CD14-positive monocyte (primary cell): ENCODE measurements around the gene COL4A2. TPM values are rescaled to one million over a fixed set of nuclear protein-coding genes. Genes with fewer than 3 reads are reported as not detected.

Source experiments
- DNase-seq, 3 donors: peaks; one replicate each; pipeline ENCODE4 v3.0.0-alpha.2; 2011 to 2022
- H2AFZ ChIP-seq: 2 replicates; pipeline ENCODE4 v1.6.0; 2012; ENCODE audit warnings: mild to moderate bottlenecking, low read depth, low read length, inconsistent platforms; ENCODE audit not compliant: insufficient read depth, poor library complexity, severe bottlenecking
- H3K27ac ChIP-seq, 2 donors: 1 replicate in 1 of 2; 2 replicates in 1 of 2; pipeline ENCODE4 v1.5.1; 2012 to 2013; ENCODE audit warnings: low read length in 2 of 2, control low read depth in 1 of 2, inconsistent platforms in 1 of 2, low read depth in 1 of 2, mild to moderate bottlenecking in 1 of 2
- H3K27me3 ChIP-seq, 2 donors: one replicate each; pipeline versions ENCODE4 v1.6.0 to v1.6.1; 2011 to 2013; ENCODE audit warnings: low read length in 2 of 2; ENCODE audit not compliant: control insufficient read depth in 2 of 2, insufficient read depth in 2 of 2
- H3K36me3 ChIP-seq, 2 donors: replicated peaks in 1 of 2; 1 replicate in 1 of 2; 2 replicates in 1 of 2; pipeline versions ENCODE4 v1.5.1 to v1.6.1; 2012 to 2013; ENCODE audit warnings: low read length in 2 of 2, control low read depth in 1 of 2, inconsistent platforms in 1 of 2, mild to moderate bottlenecking in 1 of 2; ENCODE audit not compliant: insufficient read depth in 2 of 2, control insufficient read depth in 1 of 2
- H3K4me1 ChIP-seq, 2 donors: 1 replicate in 1 of 2; 2 replicates in 1 of 2; pipeline versions ENCODE4 v1.5.1 to v1.6.1; 2012 to 2013; ENCODE audit warnings: low read length in 2 of 2, control low read depth in 1 of 2, inconsistent platforms in 1 of 2, mild to moderate bottlenecking in 1 of 2, moderate library complexity in 1 of 2; ENCODE audit not compliant: insufficient read depth in 2 of 2, control insufficient read depth in 1 of 2
- H3K4me2 ChIP-seq: replicated peaks from 2 replicates; pipeline ENCODE3; 2012; ENCODE audit warnings: low read length, moderate library complexity, mild to moderate bottlenecking; ENCODE audit not compliant: poor library complexity, severe bottlenecking; ENCODE audit errors: extremely low read depth
- H3K4me3 ChIP-seq, 3 experiments: fragments of 200-600 bp in 1 of 3; sonication (generic) in 1 of 3; replicated peaks in 1 of 3; 1 replicate in 2 of 3; 2 replicates in 1 of 3; pipeline ENCODE4 v1.5.1; 2011 to 2013; ENCODE audit warnings: low read length in 3 of 3, mild to moderate bottlenecking in 3 of 3, control low read depth in 2 of 3, low read depth in 2 of 3, inconsistent platforms in 1 of 3, moderate library complexity in 1 of 3
- H3K79me2 ChIP-seq: 2 replicates; pipeline ENCODE4 v1.6.0; 2012; ENCODE audit warnings: mild to moderate bottlenecking, control low read depth, inconsistent platforms, low read length, moderate library complexity; ENCODE audit not compliant: insufficient read depth
- H3K9ac ChIP-seq: 2 replicates; pipeline ENCODE4 v1.6.0; 2017; ENCODE audit warnings: low read length, mild to moderate bottlenecking; ENCODE audit not compliant: insufficient read depth, poor library complexity, severe bottlenecking
- H3K9me3 ChIP-seq, 2 donors: replicated peaks in 1 of 2; 1 replicate in 1 of 2; 2 replicates in 1 of 2; pipeline versions ENCODE4 v1.5.1 to v1.6.1; 2012 to 2013; ENCODE audit warnings: low read length in 2 of 2, control low read depth in 1 of 2; ENCODE audit not compliant: control insufficient read depth in 1 of 2, insufficient read depth in 1 of 2
- H4K20me1 ChIP-seq: 2 replicates; pipeline ENCODE4 v1.6.0; 2012; ENCODE audit warnings: mild to moderate bottlenecking, low read length, control low read depth, moderate library complexity; ENCODE audit not compliant: insufficient read depth
- H3K27ac Mint-ChIP-seq, 7 donors: one replicate each; pipeline ENCODE4 v1.8.0; 2020; ENCODE audit warnings: mild to moderate bottlenecking in 7 of 7, mixed read lengths in 7 of 7, moderate library complexity in 6 of 7, inconsistent platforms in 2 of 7
- H3K27me3 Mint-ChIP-seq, 3 donors: one replicate each; pipeline ENCODE4 v1.8.0; 2021 to 2022; ENCODE audit warnings: low read depth in 3 of 3, mild to moderate bottlenecking in 3 of 3, mixed read lengths in 3 of 3, moderate library complexity in 3 of 3, inconsistent platforms in 1 of 3
- H3K36me3 Mint-ChIP-seq, 2 donors: one replicate each; pipeline ENCODE4 v1.8.0; 2020; ENCODE audit warnings: mixed read lengths in 2 of 2, inconsistent platforms in 1 of 2, mild to moderate bottlenecking in 1 of 2
- H3K4me1 Mint-ChIP-seq: one replicate; pipeline ENCODE4 v1.8.0; 2020; ENCODE audit warnings: mild to moderate bottlenecking, mixed read lengths
- H3K4me3 Mint-ChIP-seq, 2 donors: one replicate each; pipeline ENCODE4 v1.8.0; 2020; ENCODE audit warnings: mild to moderate bottlenecking in 2 of 2, mixed read lengths in 2 of 2, moderate library complexity in 1 of 2
- H3K9me3 Mint-ChIP-seq, 7 donors: one replicate each; pipeline ENCODE4 v1.8.0; 2020 to 2022; ENCODE audit warnings: mixed read lengths in 7 of 7, mild to moderate bottlenecking in 6 of 7, moderate library complexity in 6 of 7, inconsistent platforms in 2 of 7
- CTCF ChIP-seq: fragments of 200-600 bp; IDR thresholded peaks from one replicate; pipeline ENCODE4 v1.8.0; 2022; ENCODE audit warnings: antibody characterized with exemption, mild to moderate bottlenecking
- WGBS: methylation state at CpG from one replicate; pipeline ENCODE4 v1.1.5; 2013; ENCODE audit warnings: missing lambda C conversion rate; ENCODE audit not compliant: insufficient coverage; 5-methylcytosine and 5-hydroxymethylcytosine counted together
- intact Hi-C, 2 donors: fragments of 100-400 bp; cut with micrococcal nuclease; formaldehyde crosslinking; loops; one replicate each; pipeline versions ENCODE4 v1.15.0 to v1.15.1; 2023
- polyA plus RNA-seq, 3 donors: library from polyadenylated mRNA; depleted of rRNA in 1 of 3; unstranded in 2 of 3; stranded (reverse) in 1 of 3; fragments of 300-500 nt in 2 of 3; fragments of >200 nt in 1 of 3; fragmentation: Illumina TruSeq in 2 of 3; gene quantifications; 1 replicate in 2 of 3; 2 replicates in 1 of 3; pipeline ENCODE4 v1.2.3, GENCODE V29; 2012 to 2021

The COL4A2 gene
- polyA plus RNA-seq, 3 donors, result not detected

DNA sequence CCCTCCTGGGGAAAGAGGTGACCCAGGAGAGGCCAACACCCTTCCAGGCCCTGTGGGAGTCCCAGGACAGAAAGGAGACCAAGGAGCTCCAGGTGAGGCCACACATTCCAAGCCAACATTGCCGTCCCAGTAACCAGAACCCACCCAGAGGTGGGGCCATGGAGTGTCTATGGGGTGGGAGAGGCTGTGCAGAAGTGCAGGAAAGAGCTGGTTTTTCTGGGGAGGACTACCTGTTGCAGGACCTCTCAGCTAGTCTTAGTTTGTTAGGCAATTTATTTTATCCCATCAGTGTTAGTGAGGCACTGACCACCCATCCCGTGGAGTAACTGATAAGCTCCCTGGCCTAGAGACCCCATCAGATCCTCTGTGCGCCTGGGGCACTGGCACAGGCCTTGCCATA lies 188.3 kb downstream of the COL4A2 start:
- Histone ChIP-seq H3K27ac (no peak overlapping the region), H3K4me2 (no peak overlapping the region), H3K4me1 (no peaks in the 10 kb centered on the region), H3K9me3 (peaks cover 6 to 18% of the 10 kb centered on the region in 2 donors), H3K79me2 (no peaks in the 10 kb centered on the region), H3K27me3 (no peaks in the 10 kb centered on the region), H2AFZ (no peak overlapping the region), H4K20me1 (no peaks in the 10 kb centered on the region), H3K9ac (no peak overlapping the region), H3K36me3 (no peaks in the 10 kb centered on the region), H3K4me3 (no peak overlapping the region)
- Mint-ChIP-seq H3K4me1 (no peaks in the 10 kb centered on the region), H3K36me3 (no peaks in the 10 kb centered on the region), H3K4me3 (no peak overlapping the region), H3K27me3 (peaks cover 0 to 3% (median 0%) of the 10 kb centered on the region in 3 donors), H3K9me3 (peaks cover 7 to 19% (median 17%) of the 10 kb centered on the region in 7 donors), H3K27ac (no peak overlapping the region)
- no peak for TF ChIP-seq CTCF
- DNase-seq, result no peak
- 92% methylated on average over 2 of the region's 3 CpGs for WGBS
- intact Hi-C loops, result no loop called here

GRCh38 chr13:110495881-110496280 lies 188.8 kb downstream of the COL4A2 start:
- TF ChIP-seq CTCF, result no peak
- H3K4me2 ChIP-seq, result no peak overlapping the region
- intact Hi-C loops, result no loop called here
- Mint-ChIP-seq H3K36me3 (no peaks in the 10 kb centered on the region), H3K27ac (no peak overlapping the region), H3K4me1 (no peaks in the 10 kb centered on the region), H3K9me3 (peaks cover 10 to 24% (median 22%) of the 10 kb centered on the region in 7 donors), H3K27me3 (peaks cover 0 to 3% (median 0%) of the 10 kb centered on the region in 3 donors), H3K4me3 (no peak overlapping the region)
- H3K36me3 ChIP-seq, result no peaks in the 10 kb centered on the region
- H3K4me1 ChIP-seq, result no peaks in the 10 kb centered on the region
- H3K9ac ChIP-seq, result no peak overlapping the region
- H3K79me2 ChIP-seq, result no peaks in the 10 kb centered on the region
- no peak overlapping the region for H3K4me3 ChIP-seq
- WGBS, result 96% methylated on average over 3 of the region's 3 CpGs
- DNase-seq, result no peak
- peaks cover 11 to 23% of the 10 kb centered on the region in 2 donors for H3K9me3 ChIP-seq
- H4K20me1 ChIP-seq, result no peaks in the 10 kb centered on the region
- no peak overlapping the region for H3K27ac ChIP-seq
- no peaks in the 10 kb centered on the region for H3K27me3 ChIP-seq
- no peak overlapping the region for H2AFZ ChIP-seq
